Left lung (tissue), 10 donors: Measurements from ENCODE around the gene STMN1. TPM values are rescaled to one million over a fixed set of nuclear protein-coding genes. Genes with fewer than 3 reads are reported as not detected.
A peak's percentile ranks its signal among the peaks of the same experiment; 100 is the strongest.

Source experiments
- ATAC-seq: fragments of 200-7000 bp; cut with Tn5 transposase; one replicate; pipeline ENCODE4 v1.9.1; 2020; ENCODE audit warnings: moderate library complexity
- DNase-seq, 4 donors: peaks; one replicate each; pipeline ENCODE4 v3.0.0-alpha.2; 2013 to 2020
- H3K27ac ChIP-seq, 2 donors: fragments of 200-600 bp; sonication (generic) in 1 of 2; one replicate each; pipeline versions ENCODE4 v1.5.0 to v1.8.0; 2020 to 2021
- H3K27me3 ChIP-seq, 2 donors: fragments of 200-600 bp; sonication (generic) in 1 of 2; one replicate each; pipeline versions ENCODE4 v1.5.0 to v1.8.0; 2020 to 2021
- H3K36me3 ChIP-seq, 2 donors: fragments of 200-600 bp; sonication (generic) in 1 of 2; one replicate each; pipeline versions ENCODE4 v1.5.0 to v1.8.0; 2020 to 2021
- H3K4me1 ChIP-seq, 2 donors: fragments of 200-600 bp; one replicate each; pipeline ENCODE4 v1.8.0; 2021
- H3K4me3 ChIP-seq, 2 donors: fragments of 200-600 bp; sonication (generic) in 1 of 2; one replicate each; pipeline versions ENCODE4 v1.5.0 to v1.8.0; 2020 to 2021; ENCODE audit warnings: mild to moderate bottlenecking in 1 of 2
- H3K9me3 ChIP-seq, 2 donors: fragments of 200-600 bp; sonication (generic) in 1 of 2; one replicate each; pipeline versions ENCODE4 v1.5.0 to v1.8.0; 2020 to 2021
- CTCF ChIP-seq, 2 donors: fragments of 200-600 bp; sonication (generic) in 1 of 2; IDR thresholded peaks; one replicate each; pipeline versions ENCODE4 v1.5.0 to v1.8.0; 2021; ENCODE audit warnings: antibody characterized with exemption in 2 of 2
- intact Hi-C, 2 donors: fragments of 100-400 bp; cut with DNase I; formaldehyde crosslinking; loops; one replicate each; pipeline versions ENCODE4 v1.11.2 to v1.14.2; 2022
- polyA plus RNA-seq, 6 donors: library from polyadenylated mRNA; unstranded; fragments of 120-200 nt; gene quantifications; one replicate each; pipeline ENCODE4 v1.2.1, GENCODE V29; 2013; ENCODE audit not compliant: insufficient read length in 6 of 6
- total RNA-seq, 2 donors: library from RNA; stranded (reverse); fragmentation: NEBNext Ultra II Directional; extraction: Animal tissue kit (Norgen Biotek cat#: 25700); gene quantifications; one replicate each; pipeline ENCODE4 v1.2.1, GENCODE V29; 2021
- donor health status: DM: no; HTN: yes; CAD: no.
- donor health status: DM: no; HTN: no; CAD: no.

Gene STMN1
- total and polyA plus RNA-seq, 8 donors: 50.7 to 1,392 (median 917) TPM

- H3K27ac ChIP-seq: no peak overlapping the region
- peaks cover 4 to 19% of the 10 kb centered on the region in 2 donors for H3K4me1 ChIP-seq
- ATAC-seq (no peak), DNase-seq (no peak)
- no peaks in the 10 kb centered on the region for H3K36me3 ChIP-seq
- H3K27me3 ChIP-seq: no peaks in the 10 kb centered on the region
- no peak overlapping the region for H3K4me3 ChIP-seq
- no peak for TF ChIP-seq CTCF (IDR thresholded peaks at IDR 0.05)
- intact Hi-C loops: no loop called here
- H3K9me3 ChIP-seq: no peaks in the 10 kb centered on the region
Measured at GRCh38 chr1:25879675-25880074, 26.5 kb downstream of the STMN1 start.

- H3K27me3 ChIP-seq: no peaks in the 10 kb centered on the region
- intact Hi-C loops: no loop called here
Measured at GRCh38 chr1:25878690-25879089, 27.5 kb downstream of the STMN1 start.

GRCh38 chr1:25877155-25877554 is 29.1 kb downstream of the STMN1 start:
- no peak for TF ChIP-seq CTCF (IDR thresholded peaks at IDR 0.05)
- no peak for DNase-seq
- ATAC-seq: no peak
- intact Hi-C loops: no loop called here
- Histone ChIP-seq H3K36me3 (no peaks in the 10 kb centered on the region), H3K4me3 (no peak overlapping the region), H3K27me3 (no peaks in the 10 kb centered on the region), H3K4me1 (peaks cover 10 to 40% of the 10 kb centered on the region in 2 donors), H3K9me3 (no peaks in the 10 kb centered on the region), H3K27ac (no peak overlapping the region)

More at GRCh38 chr1:25878690-25879089, 27.5 kb downstream of the STMN1 start:
- TF ChIP-seq CTCF (IDR thresholded peaks at IDR 0.05): no peak
- DNase-seq: no peak
- Histone ChIP-seq H3K36me3 (no peaks in the 10 kb centered on the region), H3K4me1 (peaks cover 10 to 26% of the 10 kb centered on the region in 2 donors), H3K9me3 (no peaks in the 10 kb centered on the region), H3K4me3 (no peak overlapping the region), H3K27ac (no peak overlapping the region)
- no peak for ATAC-seq

GRCh38 chr1:25876693-25877077 is 29.5 kb downstream of the STMN1 start:
- no peaks in the 10 kb centered on the region for H3K36me3 ChIP-seq
- TF ChIP-seq CTCF (IDR thresholded peaks at IDR 0.05): no peak
- H3K9me3 ChIP-seq: no peaks in the 10 kb centered on the region
- H3K27me3 ChIP-seq: no peaks in the 10 kb centered on the region
- H3K4me1 ChIP-seq: peaks cover 14 to 44% of the 10 kb centered on the region in 2 donors
- no peak overlapping the region for H3K27ac ChIP-seq
- no peak for DNase-seq
- intact Hi-C loops: no loop called here
- no peak for ATAC-seq
- no peak overlapping the region for H3K4me3 ChIP-seq

- ATAC-seq (peak; percentile 51), DNase-seq (peak in 1 of 4 donors; percentile 61)
- peak overlapping the region; percentile 79 to 83 for H3K27ac ChIP-seq
- intact Hi-C loops: no loop called here
- H3K4me1 ChIP-seq: peaks cover 20 to 50% of the 10 kb centered on the region in 2 donors
- peak overlapping the region; percentile 45 to 61 for H3K4me3 ChIP-seq
- H3K36me3 ChIP-seq: no peaks in the 10 kb centered on the region
- no peak for TF ChIP-seq CTCF (IDR thresholded peaks at IDR 0.05)
- H3K27me3 ChIP-seq: no peaks in the 10 kb centered on the region
- no peaks in the 10 kb centered on the region for H3K9me3 ChIP-seq
Measured at GRCh38 chr1:25875856-25876692, 30.1 kb downstream of the STMN1 start.
